ENCODE data around the gene MOSMO. TPM values are rescaled to one million over a fixed set of nuclear protein-coding genes. Genes with fewer than 3 reads are reported as not detected.

The MOSMO gene
- total RNA-seq, 1 experiment from 2014 or later = 27.6 TPM

GRCh38 chr16:21990381-21990944 lies 17.4 kb upstream of the MOSMO start:
- intact Hi-C loops (cut with micrococcal nuclease) = no loop called here
- H2AFZ ChIP-seq (ENCODE audit: low read depth, low read length, poor library complexity, severe bottlenecking) = no peak overlapping the region
- no peak for ATAC-seq
- ChIA-PET POLR2A (interaction anchor here (0.5 to 1.5 kb wide), 2 partner anchors 12 to 305 kb away, joined by 3 to 7 read pairs; no protein-coding TSS in a partner anchor), CTCF (interaction anchor here (0.7 to 2.3 kb wide), 4 partner anchors 8 to 198 kb away, joined by 3 to 18 read pairs (median 6); no protein-coding TSS in a partner anchor), RAD21 (ENCODE audit: low non-redundant PET in 1 of 2, low total read pairs in 2 of 2, uncharacterized antibody in 2 of 2, unreplicated experiment in 2 of 2) (no interaction called here)
- no peak overlapping the region for H3K4me3 ChIP-seq (replicated peaks in 1 of 2; ENCODE audit: low read depth in 1 of 2, low read length in 2 of 2)
- H3K27ac ChIP-seq (ENCODE audit: low read depth, low read length) = no peak overlapping the region
- no peaks in the 10 kb centered on the region for H3K9me2 ChIP-seq (ENCODE audit: insufficient read depth)
- H4K20me1 ChIP-seq (ENCODE audit: insufficient read depth) = no peaks in the 10 kb centered on the region
- DNase-seq (ENCODE audit: low read depth, low spot score) = no peak
- H3K4me1 ChIP-seq (ENCODE audit: control insufficient read depth in 1 of 2, insufficient read depth in 2 of 2, low read length in 2 of 2) = peaks cover 0 to 22% of the 10 kb centered on the region in 2 experiments; a peak in 2 of 4 replicates
- no peak overlapping the region for H3K4me2 ChIP-seq (ENCODE audit: low read length)
- no TSS peak for BruUV-seq (replicated peaks)
- TF ChIP-seq CEBPB (IDR thresholded peaks at IDR 0.05; ENCODE audit: low read depth) (no peak), POLR2AphosphoS5 (IDR thresholded peaks at IDR 0.05; ENCODE audit: low read depth, low read length) (no peak), SP1 (IDR thresholded peaks at IDR 0.05; ENCODE audit: low read depth) (no peak), ELF1 (IDR thresholded peaks at IDR 0.05; ENCODE audit: borderline replicate concordance, low read depth) (no peak), YY1 (IDR thresholded peaks at IDR 0.05; ENCODE audit: extremely low read depth, insufficient replicate concordance, low read depth, low read length) (no peak), EGR1 (IDR thresholded peaks at IDR 0.05; ENCODE audit: low read depth) (no peak), POLR2A (IDR thresholded peaks at IDR 0.05; ENCODE audit: borderline replicate concordance, extremely low read depth, insufficient read depth, insufficient read length) (no peak)
- peaks cover 0 to 2% of the 10 kb centered on the region in 2 experiments; a peak in 2 of 4 replicates for H3K36me3 ChIP-seq (ENCODE audit: control insufficient read depth in 1 of 2, insufficient read depth in 2 of 2, low read length in 2 of 2)
- no peak overlapping the region for H3K9ac ChIP-seq (ENCODE audit: low read length)
- H3K27me3 ChIP-seq (ENCODE audit: insufficient read depth, low read length) = no peaks in the 10 kb centered on the region
- no peaks in the 10 kb centered on the region for H3K9me3 ChIP-seq (ENCODE audit: control insufficient read depth in 1 of 2, insufficient read depth in 1 of 2, low read depth in 1 of 2, low read length in 2 of 2)
- no peaks in the 10 kb centered on the region for H3K79me2 ChIP-seq (ENCODE audit: insufficient read depth, low read length)

GRCh38 chr16:21991621-21992020 lies 16.3 kb upstream of the MOSMO start:
- Histone ChIP-seq H3K36me3 (ENCODE audit: control insufficient read depth in 1 of 2, insufficient read depth in 2 of 2, low read length in 2 of 2) (no peaks in the 10 kb centered on the region), H3K9me2 (ENCODE audit: insufficient read depth) (no peaks in the 10 kb centered on the region), H3K9me3 (ENCODE audit: control insufficient read depth in 1 of 2, insufficient read depth in 1 of 2, low read depth in 1 of 2, low read length in 2 of 2) (no peaks in the 10 kb centered on the region), H3K4me2 (ENCODE audit: low read length) (no peak overlapping the region), H3K4me3 (replicated peaks in 1 of 2; ENCODE audit: low read depth in 1 of 2, low read length in 2 of 2) (no peak overlapping the region), H3K4me1 (ENCODE audit: control insufficient read depth in 1 of 2, insufficient read depth in 2 of 2, low read length in 2 of 2) (peaks cover 0 to 22% of the 10 kb centered on the region in 2 experiments; a peak in 2 of 4 replicates), H3K27me3 (ENCODE audit: insufficient read depth, low read length) (no peaks in the 10 kb centered on the region), H3K27ac (ENCODE audit: low read depth, low read length) (no peak overlapping the region), H2AFZ (ENCODE audit: low read depth, low read length, poor library complexity, severe bottlenecking) (no peak overlapping the region), H3K79me2 (ENCODE audit: insufficient read depth, low read length) (no peaks in the 10 kb centered on the region), H4K20me1 (ENCODE audit: insufficient read depth) (no peaks in the 10 kb centered on the region), H3K9ac (ENCODE audit: low read length) (no peak overlapping the region)
- BruUV-seq (replicated peaks) = no TSS peak
- TF ChIP-seq ELF1 (IDR thresholded peaks at IDR 0.05; ENCODE audit: borderline replicate concordance, low read depth) (no peak), SP1 (IDR thresholded peaks at IDR 0.05; ENCODE audit: low read depth) (no peak), RAD21 (IDR thresholded peaks at IDR 0.05; ENCODE audit: low read depth) (no peak), YY1 (IDR thresholded peaks at IDR 0.05; ENCODE audit: extremely low read depth, insufficient replicate concordance, low read depth, low read length) (no peak), SRF (IDR thresholded peaks at IDR 0.05; ENCODE audit: low read depth) (no peak), ATF3 (IDR thresholded peaks at IDR 0.05) (no peak), ZBTB33 (IDR thresholded peaks at IDR 0.05; ENCODE audit: extremely low read depth, insufficient replicate concordance, low read length) (no peak), MAX (IDR thresholded peaks at IDR 0.05) (no peak), SIN3A (IDR thresholded peaks at IDR 0.05; ENCODE audit: low read depth) (no peak), POLR2A (IDR thresholded peaks at IDR 0.05; ENCODE audit: borderline replicate concordance, extremely low read depth, insufficient read depth, insufficient read length) (no peak), CEBPB (IDR thresholded peaks at IDR 0.05; ENCODE audit: low read depth) (no peak), TCF7L2 (IDR thresholded peaks at IDR 0.05; ENCODE audit: borderline replicate concordance, extremely low read depth, insufficient read depth, insufficient read length) (no peak), EGR1 (IDR thresholded peaks at IDR 0.05; ENCODE audit: low read depth) (no peak), EZH2 (IDR thresholded peaks at IDR 0.05) (no peak)
- ChIA-PET RAD21 (ENCODE audit: low non-redundant PET in 1 of 2, low total read pairs in 2 of 2, uncharacterized antibody in 2 of 2, unreplicated experiment in 2 of 2) (no interaction called here), CTCF (interaction anchor here (2.3 kb wide), 1 partner anchor 86 kb away, joined by 18 read pairs; no protein-coding TSS in a partner anchor), POLR2A (no interaction called here)
- intact Hi-C loops (cut with micrococcal nuclease) = no loop called here
- ATAC-seq (no peak), DNase-seq (ENCODE audit: low read depth, low spot score) (no peak)
